ENCODE data around the gene PCMTD2. TPM values are rescaled to one million over a fixed set of nuclear protein-coding genes. Genes with fewer than 3 reads are reported as not detected.

PCMTD2 gene
- total RNA-seq, 1 experiment from 2014 or later = 52.0 TPM

- WGBS (ENCODE audit: extremely low coverage, insufficient read length, low lambda C conversion rate) = no CpG with 5 or more reads among the region's 14 CpGs
- Histone ChIP-seq H2AK5ac (ENCODE audit: insufficient read length, low read length) (no peak overlapping the region), H3K79me2 (ENCODE audit: insufficient read depth, low read length) (no peaks in the 10 kb centered on the region)
Observed at GRCh38 chr20:64228751-64229506, 26.6 kb upstream of the PCMTD2 start.

More at GRCh38 chr20:64228751-64229506, 26.6 kb upstream of the PCMTD2 start:
- Histone ChIP-seq H3K14ac (ENCODE audit: insufficient read depth, low read length) (no peak overlapping the region), H3K4me1 (ENCODE audit: insufficient read depth, low read length) (no peaks in the 10 kb centered on the region), H3K4me2 (ENCODE audit: insufficient read depth, insufficient read length, low read length) (no peak overlapping the region), H3K23ac (ENCODE audit: insufficient read length, low read depth, low read length) (no peak overlapping the region), H3K27me3 (ENCODE audit: insufficient read depth, low read length) (no peaks in the 10 kb centered on the region), H4K91ac (ENCODE audit: insufficient read length, low read depth, low read length) (no peak overlapping the region), H2BK20ac (ENCODE audit: low read depth, low read length, poor library complexity, severe bottlenecking) (no peak overlapping the region), H3K79me1 (ENCODE audit: insufficient read depth, low read depth, low read length, poor library complexity, severe bottlenecking) (no peaks in the 10 kb centered on the region), H3K18ac (ENCODE audit: insufficient read length, low read depth, low read length) (no peak overlapping the region), H3K9ac (ENCODE audit: extremely low read depth, insufficient read length, low read length) (no peak overlapping the region), H4K8ac (replicated peaks; ENCODE audit: insufficient read length, low read depth, low read length) (no peak overlapping the region), H2BK5ac (ENCODE audit: insufficient read length, low read length) (no peak overlapping the region), H2BK120ac (ENCODE audit: low read depth, low read length, poor library complexity, severe bottlenecking) (no peak overlapping the region), H4K20me1 (ENCODE audit: control insufficient read depth, insufficient read depth, insufficient read length) (no peaks in the 10 kb centered on the region), H2BK12ac (ENCODE audit: insufficient read length, low read depth, low read length) (no peak overlapping the region), H3K27ac (ENCODE audit: insufficient read length, low read depth, low read length) (no peak overlapping the region), H3K4ac (ENCODE audit: low read depth, low read length) (no peak overlapping the region), H3T11ph (ENCODE audit: low read length) (no peak overlapping the region), H2BK15ac (ENCODE audit: low read depth, low read length) (no peak overlapping the region), H3K23me2 (ENCODE audit: insufficient read length, low read depth, low read length, poor library complexity, severe bottlenecking) (no peaks in the 10 kb centered on the region), H2AFZ (ENCODE audit: low read length) (no peak overlapping the region), H4K5ac (ENCODE audit: insufficient read length, low read depth, low read length) (no peak overlapping the region), H3K56ac (ENCODE audit: insufficient read length, low read depth, low read length) (no peak overlapping the region), H3K9me3 (ENCODE audit: control insufficient read depth, low read depth, low read length) (no peaks in the 10 kb centered on the region)
- H3K9me3 Mint-ChIP-seq = peaks cover 6 to 7% of the 10 kb centered on the region in 2 experiments; a peak in 4 of 5 replicates
- H3K36me3 Mint-ChIP-seq (ENCODE audit: insufficient read depth in 1 of 3, low read depth in 3 of 3) = peaks cover 0 to 7% (median 4%) of the 10 kb centered on the region in 3 experiments; a peak in 2 of 7 replicates
- peaks cover 8 to 10% of the 10 kb centered on the region in 2 experiments for H3K4me1 Mint-ChIP-seq
- H3K27me3 Mint-ChIP-seq (ENCODE audit: low read depth) = peaks cover 6% of the 10 kb centered on the region
- no peak for DNase-seq
- H3K27ac Mint-ChIP-seq = no peak overlapping the region
- TF ChIP-seq CTCF (conservative IDR thresholded peaks at IDR 0.05) = no peak
- no peak overlapping the region for H3K4me3 Mint-ChIP-seq
